HG02759 (cell line): ENCODE data around the gene SLCO1C1.
"Not testable (repeated sequence)": the region's sequence is repeated elsewhere in the genome, so short reads cannot be mapped to it uniquely, and the experiment has no call there.

Source experiments
- ATAC-seq: cut with Tn5 transposase; IDR thresholded peaks from one replicate; pipeline ENCODE4 v1.9.1; 2021; ENCODE audit warnings: mild to moderate bottlenecking, moderate library complexity; ENCODE audit not compliant: unreplicated experiment

Gene SLCO1C1

GRCh38 chr12:20783796-20784357, 88.7 kb downstream of the SLCO1C1 start:
- ATAC-seq = not testable (repeated sequence)

DNA sequence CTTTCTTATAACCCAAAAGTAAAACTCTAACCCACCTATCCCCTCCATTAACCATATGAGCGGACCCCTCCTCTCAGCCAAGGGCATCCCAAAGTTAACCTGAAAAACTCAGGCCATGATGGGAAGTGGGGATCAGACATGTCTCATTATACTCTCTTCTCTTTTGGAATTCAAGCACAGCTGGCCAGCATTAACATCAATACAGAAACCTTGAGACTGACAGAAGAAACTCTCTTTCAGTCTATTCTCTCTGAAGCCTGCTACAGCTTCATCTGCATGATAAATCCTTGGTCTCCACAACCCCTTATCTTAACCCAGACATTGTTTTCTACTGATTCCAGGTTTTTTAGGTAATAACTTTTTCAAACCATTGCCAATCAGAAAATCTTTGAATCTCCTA, 97.8 kb downstream of the SLCO1C1 start:
- no peak for ATAC-seq

DNA sequence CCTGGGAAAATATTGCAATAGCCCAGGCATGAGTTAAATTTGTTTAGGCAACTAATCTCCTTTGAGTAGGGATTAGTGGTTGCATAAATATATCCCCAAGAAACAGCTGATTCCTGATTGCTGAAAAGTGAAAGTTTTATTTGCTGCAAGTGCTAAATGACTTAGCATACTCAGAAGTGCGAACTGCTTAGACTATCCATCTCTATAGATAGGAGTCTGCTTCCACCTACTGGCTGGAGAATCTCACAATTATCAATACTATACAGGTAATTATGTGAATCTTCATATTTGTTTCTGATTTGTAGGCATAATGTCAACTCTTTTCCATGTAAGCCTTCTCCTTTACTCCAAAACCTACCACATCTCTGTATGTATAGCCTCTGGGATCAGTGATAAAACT, 103.4 kb downstream of the SLCO1C1 start:
- ATAC-seq = no peak

DNA sequence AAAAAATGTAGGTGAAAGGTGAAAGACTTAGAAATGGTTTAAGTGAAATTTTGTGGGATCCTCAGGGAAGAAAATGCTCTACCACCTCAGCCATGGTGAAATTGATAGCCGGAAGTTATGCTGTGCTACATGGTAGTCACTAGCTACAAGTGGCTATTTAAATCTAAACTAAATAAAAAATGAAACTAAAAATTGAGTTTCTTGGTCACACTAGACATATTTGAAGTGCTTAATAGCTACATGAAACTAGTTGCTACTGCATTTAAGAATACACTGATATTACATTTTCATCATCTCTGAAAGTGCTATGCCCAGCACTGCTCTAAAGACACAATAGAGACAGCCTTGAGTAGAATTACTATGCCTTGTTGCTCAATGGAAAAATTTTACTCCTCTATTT, 105.0 kb downstream of the SLCO1C1 start:
- ATAC-seq = no peak

DNA sequence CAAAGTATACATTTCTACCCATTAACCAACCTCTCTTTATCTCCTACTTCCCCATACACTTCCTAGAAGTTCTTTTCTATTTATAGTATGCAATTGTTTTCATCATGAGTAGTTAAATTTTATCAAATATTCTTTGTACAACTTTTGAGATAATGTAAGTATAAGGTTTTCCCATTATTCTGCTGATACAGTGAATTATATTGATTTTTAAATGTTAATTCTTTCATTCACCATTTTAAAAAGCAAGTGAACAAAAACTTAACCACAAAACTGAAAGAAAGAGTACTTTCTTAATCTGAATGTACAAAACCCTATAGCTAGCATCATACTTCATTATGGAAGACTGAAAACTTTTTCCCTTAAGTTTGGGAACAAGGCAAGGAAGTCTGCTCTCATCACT, 105.9 kb downstream of the SLCO1C1 start:
- ATAC-seq = no peak
